PC-3 (cell line): ENCODE data around the gene PPFIA1.
"Not testable (repeated sequence)": the region's sequence is repeated elsewhere in the genome, so short reads cannot be mapped to it uniquely, and the experiment has no call there.

Experiments
- CTCF ChIP-seq: fragments of 300-600 bp; sonication (generic); conservative IDR thresholded peaks from 2 replicates; pipeline ENCODE4 v1.5.1; 2017; ENCODE audit warnings: antibody characterized with exemption, low read depth, mild to moderate bottlenecking, low read length
- EZH2 ChIP-seq: fragments of 300-600 bp; sonication (generic); IDR thresholded peaks from one replicate; pipeline ENCODE4 v1.6.1; 2017; ENCODE audit warnings: antibody characterized with exemption, mild to moderate bottlenecking, low read length; ENCODE audit not compliant: unreplicated experiment
- EZH2phosphoT487 ChIP-seq: fragments of 300-600 bp; sonication (generic); IDR thresholded peaks from 2 replicates; pipeline ENCODE4 v1.6.1; 2018; ENCODE audit warnings: mild to moderate bottlenecking, antibody characterized with exemption, low read length, borderline replicate concordance

- TF ChIP-seq CTCF, EZH2, EZH2phosphoT487: not testable (repeated sequence)
Measured at GRCh38 chr11:70408326-70408725, 137.8 kb downstream of the PPFIA1 start.
